Measurements from ENCODE around the gene ELSPBP1.
"Not testable (repeated sequence)": the region's sequence is repeated elsewhere in the genome, so short reads cannot be mapped to it uniquely, and the experiment has no call there.

DNA sequence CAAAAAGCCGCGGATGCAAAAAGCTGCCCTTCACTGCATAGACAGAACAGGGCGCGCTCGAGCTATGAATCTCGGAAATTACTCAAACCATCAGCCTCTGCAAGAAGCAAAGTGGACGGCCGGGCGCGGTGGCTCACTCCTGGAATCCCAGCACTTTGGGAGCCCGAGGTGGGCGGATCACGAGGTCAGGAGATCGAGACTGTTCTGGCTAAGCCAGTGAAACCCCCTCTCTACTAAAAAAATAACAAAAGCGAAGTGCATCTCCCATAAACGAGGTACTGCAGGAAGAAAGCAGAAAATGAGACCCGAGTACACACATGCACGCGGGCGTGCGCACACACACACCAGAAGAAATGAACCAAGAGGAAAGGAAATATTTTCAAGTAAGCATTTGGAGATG lies 42.3 kb upstream of the ELSPBP1 start:
- not testable (repeated sequence) for TF ChIP-seq ZNF274 (IDR thresholded peaks at IDR 0.05; ENCODE audit: low read depth, low read length); SUZ12 (IDR thresholded peaks at IDR 0.05; ENCODE audit: extremely low read depth, insufficient read depth, insufficient read length)

Data from NT2/D1 (cell line).